Tibial artery (tissue), 4 donors: ENCODE results near the gene NCAPH2.

Experiments
- DNase-seq, 2 donors: peaks; one replicate each; pipeline ENCODE4 v3.0.0-alpha.2; 2019
- H3K27ac ChIP-seq, 2 donors: fragments of 200-600 bp; sonication (generic) in 1 of 2; 1 replicate in 1 of 2; 2 replicates in 1 of 2; pipeline ENCODE4 v1.5.1; 2018 to 2019; ENCODE audit warnings: mild to moderate bottlenecking in 1 of 2
- H3K27me3 ChIP-seq, 2 donors: fragments of 200-600 bp; sonication (generic) in 1 of 2; one replicate each; pipeline versions ENCODE4 v1.5.1 to v1.6.0; 2016 to 2019
- H3K36me3 ChIP-seq, 3 donors: fragments of 200-600 bp; sonication (generic) in 2 of 3; one replicate each; pipeline ENCODE4 v1.5.1; 2016 to 2019; ENCODE audit warnings: mild to moderate bottlenecking in 2 of 3
- H3K4me1 ChIP-seq, 4 donors: fragments of 200-600 bp; sonication (generic) in 2 of 4; 1 replicate in 3 of 4; 2 replicates in 1 of 4; pipeline ENCODE4 v1.5.1; 2016 to 2019
- H3K4me3 ChIP-seq, 2 donors: fragments of 200-600 bp; sonication (generic) in 1 of 2; 1 replicate in 1 of 2; 2 replicates in 1 of 2; pipeline ENCODE4 v1.5.1; 2018 to 2019; ENCODE audit warnings: mild to moderate bottlenecking in 2 of 2
- H3K9me3 ChIP-seq, 3 donors: fragments of 200-600 bp; sonication (generic) in 1 of 3; one replicate each; pipeline ENCODE4 v1.5.1; 2016 to 2019
- CTCF ChIP-seq, 2 experiments: fragments of 200-600 bp in 1 of 2; fragments of 450-650 bp in 1 of 2; IDR thresholded peaks; one replicate each; pipeline ENCODE4 v1.5.1; 2017 to 2019; ENCODE audit warnings: antibody characterized with exemption in 2 of 2, mild to moderate bottlenecking in 1 of 2, moderate library complexity in 1 of 2
- intact Hi-C: fragments of 100-400 bp; cut with DNase I; formaldehyde crosslinking; loops from one replicate; pipeline ENCODE4 v1.15.0; 2023; ENCODE audit warnings: low total_unique reads

Gene NCAPH2

GRCh38 chr22:50567721-50568252, 59.8 kb downstream of the NCAPH2 start:
- DNase-seq = no peak
- no peaks in the 10 kb centered on the region for H3K9me3 ChIP-seq
- H3K4me1 ChIP-seq = peaks cover 0 to 11% (median 7%) of the 10 kb centered on the region in 4 donors
- H3K27me3 ChIP-seq = no peaks in the 10 kb centered on the region
- no peak overlapping the region for H3K4me3 ChIP-seq
- H3K27ac ChIP-seq = no peak overlapping the region
- TF ChIP-seq CTCF (IDR thresholded peaks at IDR 0.05) = no peak
- H3K36me3 ChIP-seq = peaks cover 0 to 43% (median 0%) of the 10 kb centered on the region in 3 donors
- intact Hi-C loops = no loop called here

- Histone ChIP-seq H3K27ac (no peak overlapping the region), H3K9me3 (no peaks in the 10 kb centered on the region), H3K27me3 (no peaks in the 10 kb centered on the region), H3K4me1 (peaks cover 0 to 5% (median 1%) of the 10 kb centered on the region in 4 donors), H3K36me3 (peaks cover 0 to 51% (median 0%) of the 10 kb centered on the region in 3 donors), H3K4me3 (no peak overlapping the region)
- DNase-seq = no peak
- no peak for TF ChIP-seq CTCF (IDR thresholded peaks at IDR 0.05)
- intact Hi-C loops = no loop called here
Measured at GRCh38 chr22:50568626-50569025, 60.6 kb downstream of the NCAPH2 start.

- Histone ChIP-seq H3K4me3 (no peak overlapping the region), H3K36me3 (peaks cover 0 to 55% (median 0%) of the 10 kb centered on the region in 3 donors), H3K27me3 (no peaks in the 10 kb centered on the region), H3K27ac (no peak overlapping the region), H3K4me1 (peaks cover 0 to under 1% (median 0%) of the 10 kb centered on the region in 4 donors), H3K9me3 (no peaks in the 10 kb centered on the region)
- no peak for TF ChIP-seq CTCF (IDR thresholded peaks at IDR 0.05)
- intact Hi-C loops = no loop called here
- no peak for DNase-seq
Measured at GRCh38 chr22:50569041-50569459, 61.0 kb downstream of the NCAPH2 start.

- H3K27ac ChIP-seq = no peak overlapping the region
- H3K4me1 ChIP-seq = no peaks in the 10 kb centered on the region
- H3K27me3 ChIP-seq = no peaks in the 10 kb centered on the region
- DNase-seq = no peak
- peaks cover 0 to 58% (median 0%) of the 10 kb centered on the region in 3 donors for H3K36me3 ChIP-seq
- intact Hi-C loops = no loop called here
- no peak overlapping the region for H3K4me3 ChIP-seq
- no peak for TF ChIP-seq CTCF (IDR thresholded peaks at IDR 0.05)
- H3K9me3 ChIP-seq = no peaks in the 10 kb centered on the region
Measured at GRCh38 chr22:50569896-50570535, 62.0 kb downstream of the NCAPH2 start.

GRCh38 chr22:50570861-50571260, 62.8 kb downstream of the NCAPH2 start:
- no peak for TF ChIP-seq CTCF (IDR thresholded peaks at IDR 0.05)
- DNase-seq = no peak
- Histone ChIP-seq H3K9me3 (no peaks in the 10 kb centered on the region), H3K4me3 (no peak overlapping the region), H3K27me3 (peaks cover 0 to under 1% of the 10 kb centered on the region in 2 donors), H3K27ac (no peak overlapping the region), H3K4me1 (no peaks in the 10 kb centered on the region), H3K36me3 (peaks cover 0 to 58% (median 0%) of the 10 kb centered on the region in 3 donors)
- intact Hi-C loops = no loop called here
